A549 (cell line): Measurements from ENCODE around the gene TRNP1. TPM values are rescaled to one million over a fixed set of nuclear protein-coding genes. Genes with fewer than 3 reads are reported as not detected.

ENCODE experiments used
- ATAC-seq, 2 experiments: fragments of 200-7000 bp in 1 of 2; fragments of >200 bp in 1 of 2; cut with Nextera tagmentation in 1 of 2; cut with Tn5 transposase in 1 of 2; 3 replicates each; pipeline versions ENCODE4 v1.8.0 to v1.9.1; 2018 to 2020; ENCODE audit warnings: mild to moderate bottlenecking in 1 of 2, moderate library complexity in 1 of 2
- CTCF ChIA-PET: fragments of 300-600 bp; sonication (Branson Sonifier 250); formaldehyde crosslinking; extraction: SDS; loops from one replicate; lab custom pipeline; 2021; ENCODE audit warnings: antibody characterized with exemption, inconsistent platforms; lab: Yijun Ruan, JAX
- POLR2A ChIA-PET: fragments of 350-600 bp; formaldehyde crosslinking; extraction: SDS; loops from one replicate; lab custom pipeline; 2021; ENCODE audit warnings: antibody characterized with exemption, inconsistent platforms; lab: Yijun Ruan, JAX
- DNase-seq, 2 experiments: peaks; one replicate each; pipeline versions ENCODE4 v3.0.0 to v3.0.0-alpha.2; 2011 to 2016; ENCODE audit warnings: low read depth in 1 of 2, low spot score in 1 of 2
- FAIRE-seq: peaks from 2 replicates; lab custom pipeline; 2011; peaks lifted over from hg19 to GRCh38; lab: Jason Lieb, UNC
- H3K27ac ChIP-seq, 2 experiments: fragments of >200 bp; sonication (Bioruptor Twin); formaldehyde crosslinking; 3 replicates each; pipeline ENCODE4 v1.5.1; 2016 to 2017
- H3K4me1 ChIP-seq: fragments of >200 bp; sonication (Bioruptor Twin); formaldehyde crosslinking; 3 replicates; pipeline ENCODE4 v1.6.1; 2016
- H3K4me2 ChIP-seq: fragments of >200 bp; sonication (Bioruptor Twin); formaldehyde crosslinking; 3 replicates; pipeline ENCODE4 v1.6.1; 2016
- H3K4me3 ChIP-seq: fragments of >200 bp; sonication (Bioruptor Twin); formaldehyde crosslinking; 3 replicates; pipeline ENCODE4 v1.5.1; 2016
- H3K9me3 ChIP-seq: fragments of >200 bp; sonication (Bioruptor Twin); formaldehyde crosslinking; 3 replicates; pipeline ENCODE4 v1.6.1; 2016
- CBX2 ChIP-seq: fragments of 200-600 bp; sonication (generic); IDR thresholded peaks from 2 replicates; pipeline ENCODE4 v1.6.1; 2016; ENCODE audit warnings: low read depth, mild to moderate bottlenecking, borderline replicate concordance
- CHD4 ChIP-seq: fragments of 200-600 bp; sonication (generic); IDR thresholded peaks from 2 replicates; pipeline ENCODE4 v1.6.1; 2016; ENCODE audit warnings: antibody characterized with exemption, mild to moderate bottlenecking, borderline replicate concordance
- EHMT2 ChIP-seq: fragments of 200-600 bp; sonication (generic); IDR thresholded peaks from 2 replicates; pipeline ENCODE4 v1.6.1; 2016; ENCODE audit warnings: antibody characterized with exemption, low read depth, mild to moderate bottlenecking, moderate library complexity
- ESRRA ChIP-seq: fragments of 150-350 bp; IDR thresholded peaks from 2 replicates; pipeline ENCODE4 v1.6.1; 2014; ENCODE audit warnings: mild to moderate bottlenecking, low read length, borderline replicate concordance
- FOSB ChIP-seq: fragments of 250-450 bp; sonication (Bioruptor Pico); IDR thresholded peaks from 2 replicates; pipeline ENCODE4 v1.5.0; 2020; ENCODE audit warnings: mild to moderate bottlenecking, moderate library complexity
- FOXS1 ChIP-seq: fragments of 250-450 bp; sonication (Bioruptor Pico); IDR thresholded peaks from 2 replicates; pipeline ENCODE4 v1.5.0; 2020; ENCODE audit warnings: mild to moderate bottlenecking, moderate library complexity
- HOXA7 ChIP-seq: fragments of 250-450 bp; sonication (Bioruptor Pico); IDR thresholded peaks from 2 replicates; pipeline ENCODE4 v1.5.0; 2020; ENCODE audit warnings: mild to moderate bottlenecking, moderate library complexity
- HOXB5 ChIP-seq: fragments of 250-450 bp; sonication (Bioruptor Pico); IDR thresholded peaks from 2 replicates; pipeline ENCODE4 v1.5.0; 2020; ENCODE audit warnings: mild to moderate bottlenecking, moderate library complexity
- JUNB ChIP-seq: fragments of >200 bp; sonication (Bioruptor Twin); formaldehyde crosslinking; IDR thresholded peaks from 2 replicates; pipeline ENCODE4 v1.6.1; 2016
- KDM5A ChIP-seq: fragments of 200-600 bp; sonication (generic); IDR thresholded peaks from 2 replicates; pipeline ENCODE4 v1.6.1; 2016; ENCODE audit warnings: antibody characterized with exemption, mild to moderate bottlenecking
- MAFK ChIP-seq: fragments of 450-650 bp; IDR thresholded peaks from 2 replicates; pipeline ENCODE4 v1.6.1; 2014; ENCODE audit not compliant: partially characterized antibody
- POLR2A ChIP-seq: IDR thresholded peaks from 2 replicates; pipeline ENCODE4 v1.6.1; 2012; ENCODE audit warnings: mild to moderate bottlenecking, low read length
- RAD21 ChIP-seq, 2 experiments: fragments of >200 bp in 1 of 2; sonication (Bioruptor Twin) in 1 of 2; formaldehyde crosslinking in 1 of 2; IDR thresholded peaks in 1 of 2; conservative IDR thresholded peaks in 1 of 2; 2 replicates in 1 of 2; 3 replicates in 1 of 2; pipeline ENCODE4 v1.6.1; 2012 to 2018; ENCODE audit warnings: inconsistent platforms in 1 of 2
- RARB ChIP-seq: fragments of 250-450 bp; sonication (Bioruptor Pico); IDR thresholded peaks from 2 replicates; pipeline ENCODE4 v1.8.0; 2021; ENCODE audit warnings: mild to moderate bottlenecking, moderate library complexity
- RFX5 ChIP-seq: fragments of 450-650 bp; IDR thresholded peaks from 2 replicates; pipeline ENCODE4 v1.7.1; 2014; ENCODE audit warnings: antibody characterized with exemption, mild to moderate bottlenecking, moderate library complexity
- SMC3 ChIP-seq: fragments of >200 bp; sonication (Bioruptor Twin); formaldehyde crosslinking; IDR thresholded peaks from 3 replicates; pipeline ENCODE4 v1.6.1; 2018; ENCODE audit warnings: inconsistent platforms
- TFCP2L1 ChIP-seq: fragments of 250-450 bp; sonication (Bioruptor Pico); IDR thresholded peaks from 2 replicates; pipeline ENCODE4 v1.5.0; 2021; ENCODE audit warnings: mild to moderate bottlenecking
- TP53 ChIP-seq: fragments of 250-450 bp; sonication (Bioruptor Pico); IDR thresholded peaks from 2 replicates; pipeline ENCODE4 v1.5.0; 2021; ENCODE audit warnings: mild to moderate bottlenecking, moderate library complexity
- WGBS: methylation state at CpG from one replicate; pipeline ENCODE4 v1.1.6; 2017; ENCODE audit errors: missing lambda C conversion rate; 5-methylcytosine and 5-hydroxymethylcytosine counted together
- polyA plus RNA-seq, 4 experiments: library from polyadenylated mRNA; depleted of rRNA in 3 of 4; stranded (reverse); fragments of >200 nt; fragmentation: RNase III in 1 of 4; extraction: RNeasy Plus Mini Kit Qiagen cat#74134 plus additional on column Dnase treatment in 1 of 4; gene quantifications; 2 replicates in 3 of 4; 3 replicates in 1 of 4; pipeline ENCODE4 v1.2.3, GENCODE V29; 2011 to 2017
- TF ChIP-seq, protein P1 (sequence below): fragments of 200-600 bp; sonication (generic); IDR thresholded peaks from 2 replicates; pipeline ENCODE4 v1.6.1; 2016; ENCODE audit warnings: antibody characterized with exemption, mild to moderate bottlenecking, moderate library complexity
- TF ChIP-seq, protein P2 (sequence below): fragments of 250-450 bp; sonication (Bioruptor Pico); IDR thresholded peaks from 2 replicates; pipeline ENCODE4 v1.5.0; 2021; ENCODE audit warnings: mild to moderate bottlenecking, moderate library complexity, borderline replicate concordance
- TF ChIP-seq, protein P3 (sequence below): fragments of 450-650 bp; IDR thresholded peaks from 2 replicates; pipeline ENCODE4 v1.6.1; 2014; ENCODE audit warnings: antibody characterized with exemption
- TF ChIP-seq, protein P4 (sequence below): IDR thresholded peaks from 2 replicates; pipeline ENCODE4 v1.6.1; 2012

TRNP1 gene
- polyA plus RNA-seq, 2 of the 4 experiments (the other 2 are of a cell fraction): 73.9 to 113 TPM

DNA sequence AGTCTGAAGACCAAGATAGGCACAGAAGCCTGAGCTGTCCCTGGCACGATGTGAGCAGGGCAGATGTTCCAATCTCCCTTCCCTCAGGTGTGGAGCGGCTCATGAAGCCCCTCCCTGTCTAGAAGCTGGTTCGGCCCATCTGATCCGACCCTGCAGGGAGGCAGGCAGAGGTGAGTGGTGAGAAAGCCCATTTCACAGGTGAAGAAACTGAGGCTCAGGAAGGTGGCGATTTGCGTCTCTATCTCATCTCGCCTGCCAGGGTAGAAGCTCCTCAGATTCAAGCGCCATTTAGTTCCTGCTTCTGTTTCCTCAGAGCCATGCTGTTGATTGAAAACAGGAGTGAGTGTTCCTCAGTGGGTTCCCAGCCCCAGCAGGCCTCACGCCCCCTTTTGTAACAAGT lies 36.0 kb downstream of the TRNP1 start:
- FAIRE-seq (no peak), ATAC-seq (no peak), DNase-seq (no peak)
- Histone ChIP-seq H3K4me2 (no peak overlapping the region), H3K4me3 (no peak overlapping the region), H3K27ac (no peak overlapping the region), H3K9me3 (no peaks in the 10 kb centered on the region), H3K4me1 (no peaks in the 10 kb centered on the region)
- TF ChIP-seq POLR2A: no peak
- no peak for TF ChIP-seq FOSB (CRISPR knock-in tag)
- TF ChIP-seq HOXA7 (CRISPR knock-in tag): no peak
- TF ChIP-seq SMC3: no peak
- TF ChIP-seq TP53 (CRISPR knock-in tag): no peak
- TF ChIP-seq JUNB: no peak
- TF ChIP-seq RARB (CRISPR knock-in tag): no peak
- no peak for TF ChIP-seq CHD4
- TF ChIP-seq, protein P1, sequence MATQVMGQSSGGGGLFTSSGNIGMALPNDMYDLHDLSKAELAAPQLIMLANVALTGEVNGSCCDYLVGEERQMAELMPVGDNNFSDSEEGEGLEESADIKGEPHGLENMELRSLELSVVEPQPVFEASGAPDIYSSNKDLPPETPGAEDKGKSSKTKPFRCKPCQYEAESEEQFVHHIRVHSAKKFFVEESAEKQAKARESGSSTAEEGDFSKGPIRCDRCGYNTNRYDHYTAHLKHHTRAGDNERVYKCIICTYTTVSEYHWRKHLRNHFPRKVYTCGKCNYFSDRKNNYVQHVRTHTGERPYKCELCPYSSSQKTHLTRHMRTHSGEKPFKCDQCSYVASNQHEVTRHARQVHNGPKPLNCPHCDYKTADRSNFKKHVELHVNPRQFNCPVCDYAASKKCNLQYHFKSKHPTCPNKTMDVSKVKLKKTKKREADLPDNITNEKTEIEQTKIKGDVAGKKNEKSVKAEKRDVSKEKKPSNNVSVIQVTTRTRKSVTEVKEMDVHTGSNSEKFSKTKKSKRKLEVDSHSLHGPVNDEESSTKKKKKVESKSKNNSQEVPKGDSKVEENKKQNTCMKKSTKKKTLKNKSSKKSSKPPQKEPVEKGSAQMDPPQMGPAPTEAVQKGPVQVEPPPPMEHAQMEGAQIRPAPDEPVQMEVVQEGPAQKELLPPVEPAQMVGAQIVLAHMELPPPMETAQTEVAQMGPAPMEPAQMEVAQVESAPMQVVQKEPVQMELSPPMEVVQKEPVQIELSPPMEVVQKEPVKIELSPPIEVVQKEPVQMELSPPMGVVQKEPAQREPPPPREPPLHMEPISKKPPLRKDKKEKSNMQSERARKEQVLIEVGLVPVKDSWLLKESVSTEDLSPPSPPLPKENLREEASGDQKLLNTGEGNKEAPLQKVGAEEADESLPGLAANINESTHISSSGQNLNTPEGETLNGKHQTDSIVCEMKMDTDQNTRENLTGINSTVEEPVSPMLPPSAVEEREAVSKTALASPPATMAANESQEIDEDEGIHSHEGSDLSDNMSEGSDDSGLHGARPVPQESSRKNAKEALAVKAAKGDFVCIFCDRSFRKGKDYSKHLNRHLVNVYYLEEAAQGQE: no peak
- TF ChIP-seq MAFK: no peak
- no peak for TF ChIP-seq EHMT2
- no peak for TF ChIP-seq CBX2
- no peak for TF ChIP-seq RAD21 (conservative IDR thresholded peaks at IDR 0.05 in 1 of 2, IDR thresholded peaks at IDR 0.05 in 1 of 2)
- TF ChIP-seq, protein P2, sequence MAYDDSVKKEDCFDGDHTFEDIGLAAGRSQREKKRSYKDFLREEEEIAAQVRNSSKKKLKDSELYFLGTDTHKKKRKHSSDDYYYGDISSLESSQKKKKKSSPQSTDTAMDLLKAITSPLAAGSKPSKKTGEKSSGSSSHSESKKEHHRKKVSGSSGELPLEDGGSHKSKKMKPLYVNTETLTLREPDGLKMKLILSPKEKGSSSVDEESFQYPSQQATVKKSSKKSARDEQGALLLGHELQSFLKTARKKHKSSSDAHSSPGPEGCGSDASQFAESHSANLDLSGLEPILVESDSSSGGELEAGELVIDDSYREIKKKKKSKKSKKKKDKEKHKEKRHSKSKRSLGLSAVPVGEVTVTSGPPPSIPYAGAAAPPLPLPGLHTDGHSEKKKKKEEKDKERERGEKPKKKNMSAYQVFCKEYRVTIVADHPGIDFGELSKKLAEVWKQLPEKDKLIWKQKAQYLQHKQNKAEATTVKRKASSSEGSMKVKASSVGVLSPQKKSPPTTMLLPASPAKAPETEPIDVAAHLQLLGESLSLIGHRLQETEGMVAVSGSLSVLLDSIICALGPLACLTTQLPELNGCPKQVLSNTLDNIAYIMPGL (CRISPR knock-in tag): no peak
- no peak for TF ChIP-seq KDM5A
- TF ChIP-seq RFX5: no peak
- WGBS: 83% methylated on average over 9 of the region's 9 CpGs
- CTCF ChIA-PET: interaction anchor here (0.6 to 2.2 kb wide), 5 partner anchors 15 to 585 kb away, joined by 3 to 9 read pairs (median 4); no protein-coding TSS in a partner anchor
- POLR2A ChIA-PET: no interaction called here

DNA sequence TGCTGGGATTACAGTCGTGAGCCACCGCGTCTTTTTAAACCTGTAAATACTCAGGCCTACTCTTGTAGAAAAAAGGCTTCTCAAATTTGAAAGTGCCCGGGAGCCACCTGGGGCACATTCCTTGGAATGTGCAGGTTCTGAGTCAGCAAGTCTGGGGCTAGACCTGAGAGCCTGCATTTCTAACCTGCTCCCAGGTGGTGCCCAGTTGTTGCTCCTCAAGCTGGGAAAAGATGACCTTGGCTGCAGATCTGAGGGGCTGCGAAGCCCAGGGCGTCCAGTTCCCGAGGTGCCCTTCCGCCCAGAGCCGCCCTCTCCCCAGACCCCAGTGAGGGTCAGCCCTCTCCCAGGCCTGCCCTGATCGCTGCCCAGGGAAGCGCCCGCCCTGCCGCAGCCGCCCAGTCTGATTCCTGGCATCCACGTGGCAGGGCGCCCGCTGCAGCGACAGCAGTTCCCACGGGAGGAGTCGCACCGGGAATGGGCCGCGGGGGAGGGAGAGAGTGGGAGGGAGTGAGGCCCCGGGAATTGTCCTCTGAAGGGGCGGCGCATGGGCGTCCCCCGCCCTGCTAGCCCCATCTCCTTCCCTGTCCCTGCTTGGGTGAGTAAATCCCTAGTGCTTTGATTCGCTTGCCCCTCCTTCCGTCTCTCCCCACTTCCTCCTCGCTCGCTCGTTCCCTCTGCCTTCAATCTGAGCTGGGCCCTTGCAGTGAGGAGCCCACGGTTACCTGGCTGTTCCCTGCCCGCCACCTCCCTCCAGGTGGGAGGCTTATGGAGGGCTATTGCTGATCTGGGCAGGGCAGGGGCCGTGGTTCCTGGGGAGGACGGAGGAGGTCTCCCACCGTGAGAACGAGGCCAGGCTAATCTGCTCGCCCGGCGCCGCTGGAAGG lies 38.0 kb downstream of the TRNP1 start:
- Histone ChIP-seq H3K9me3 (no peaks in the 10 kb centered on the region), H3K4me2 (no peak overlapping the region), H3K4me1 (no peaks in the 10 kb centered on the region), H3K27ac (0 out of 6 replicates have a peak overlapping the region, but pooled peaks of 1 of the 2 experiments have one; percentile 18), H3K4me3 (no peak overlapping the region)
- no peak for ATAC-seq
- WGBS: 87% methylated on average over 31 of the region's 43 CpGs
- no peak for FAIRE-seq
- POLR2A ChIA-PET: no interaction called here
- TF ChIP-seq, protein P3, sequence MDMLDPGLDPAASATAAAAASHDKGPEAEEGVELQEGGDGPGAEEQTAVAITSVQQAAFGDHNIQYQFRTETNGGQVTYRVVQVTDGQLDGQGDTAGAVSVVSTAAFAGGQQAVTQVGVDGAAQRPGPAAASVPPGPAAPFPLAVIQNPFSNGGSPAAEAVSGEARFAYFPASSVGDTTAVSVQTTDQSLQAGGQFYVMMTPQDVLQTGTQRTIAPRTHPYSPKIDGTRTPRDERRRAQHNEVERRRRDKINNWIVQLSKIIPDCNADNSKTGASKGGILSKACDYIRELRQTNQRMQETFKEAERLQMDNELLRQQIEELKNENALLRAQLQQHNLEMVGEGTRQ: no peak
- TF ChIP-seq ESRRA: no peak
- TF ChIP-seq TFCP2L1 (CRISPR knock-in tag): no peak
- TF ChIP-seq MAFK: peak; percentile 14
- TF ChIP-seq FOXS1: no peak
- TF ChIP-seq, protein P4, sequence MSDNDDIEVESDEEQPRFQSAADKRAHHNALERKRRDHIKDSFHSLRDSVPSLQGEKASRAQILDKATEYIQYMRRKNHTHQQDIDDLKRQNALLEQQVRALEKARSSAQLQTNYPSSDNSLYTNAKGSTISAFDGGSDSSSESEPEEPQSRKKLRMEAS: no peak
- TF ChIP-seq HOXB5 (CRISPR knock-in tag): no peak
- no peak for DNase-seq
- CTCF ChIA-PET: interaction anchor here (1.1 to 19.8 kb wide), 3 partner anchors 13 to 65 kb away, joined by 3 to 516 read pairs (median 64); no protein-coding TSS in a partner anchor
